GM12892 (cell line): Measurements from ENCODE around the gene CAMTA1.

Experiments used
- POLR2A ChIP-seq: IDR thresholded peaks from 2 replicates; pipeline ENCODE4 v1.6.1; 2011; ENCODE audit warnings: low read depth, low read length, control low read depth
- POLR2AphosphoS5 ChIP-seq: IDR thresholded peaks from 2 replicates; pipeline ENCODE4 v1.6.1; 2011; ENCODE audit warnings: low read depth, low read length, control low read depth

DNA sequence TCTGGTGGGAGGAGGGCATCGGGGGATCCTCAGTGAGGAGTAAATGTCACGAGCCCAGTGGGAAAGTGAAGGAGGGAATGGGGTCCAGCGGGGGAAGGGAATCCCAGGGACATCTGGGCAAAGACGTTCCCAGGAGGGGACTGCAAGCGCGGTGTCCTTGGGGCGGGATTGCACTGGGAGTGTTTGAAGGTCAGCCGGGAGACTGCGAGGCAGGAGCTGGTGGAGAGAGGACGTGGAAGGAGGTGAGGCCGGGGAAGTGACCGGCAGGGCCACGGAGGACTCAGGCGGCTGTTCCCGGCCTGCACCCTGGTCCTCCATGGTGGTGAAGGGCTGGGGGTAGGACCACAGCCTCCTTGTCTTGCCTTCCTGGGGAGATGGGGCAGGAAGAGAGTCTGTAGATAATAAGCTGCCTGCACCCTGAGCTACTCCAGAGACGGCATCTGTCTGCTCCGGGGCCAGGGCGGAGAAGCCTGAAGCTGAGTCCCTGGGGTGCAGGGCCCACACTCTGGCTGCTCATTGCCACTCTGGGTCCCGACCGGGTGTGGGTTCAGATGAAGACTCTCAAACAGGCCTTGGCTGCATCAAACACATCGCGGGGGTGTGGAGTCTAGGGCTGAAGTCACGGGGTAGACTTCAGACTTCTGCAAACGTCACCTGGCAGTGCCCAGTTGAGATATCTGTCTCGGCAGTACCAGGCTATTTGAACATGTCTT lies 264.8 kb downstream of the CAMTA1 start:
- no peak for TF ChIP-seq POLR2AphosphoS5
- TF ChIP-seq POLR2A, result no peak
